Fibroblast of skin of abdomen (primary cell): ENCODE results near the gene UPP1.
A peak's percentile ranks its signal among the peaks of the same experiment; 100 is the strongest.

Source experiments
- DNase-seq: peaks from one replicate; pipeline ENCODE4 v3.0.0-alpha.2; 2013

UPP1 gene

DNA sequence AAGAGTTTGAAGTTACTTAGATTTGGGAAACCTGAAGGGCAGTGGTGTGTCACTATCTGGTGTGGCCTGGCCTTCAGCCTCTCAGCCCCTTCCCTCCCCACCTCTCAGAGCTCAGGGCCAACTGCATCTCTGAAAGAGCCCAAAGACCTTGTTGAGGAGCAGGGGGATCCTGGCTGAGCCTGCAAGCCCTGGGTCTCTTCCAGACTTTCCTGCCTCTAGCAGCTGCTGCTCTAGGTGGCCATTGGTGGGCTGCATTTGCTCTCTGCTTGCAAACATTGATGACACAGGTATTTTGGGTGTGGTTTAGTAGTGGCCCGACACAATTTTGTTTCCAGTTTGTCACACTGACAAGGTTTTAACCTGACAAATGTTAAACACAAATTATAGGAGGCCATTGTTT lies 3.1 kb upstream of the UPP1 start:
- DNase-seq = no peak

DNA sequence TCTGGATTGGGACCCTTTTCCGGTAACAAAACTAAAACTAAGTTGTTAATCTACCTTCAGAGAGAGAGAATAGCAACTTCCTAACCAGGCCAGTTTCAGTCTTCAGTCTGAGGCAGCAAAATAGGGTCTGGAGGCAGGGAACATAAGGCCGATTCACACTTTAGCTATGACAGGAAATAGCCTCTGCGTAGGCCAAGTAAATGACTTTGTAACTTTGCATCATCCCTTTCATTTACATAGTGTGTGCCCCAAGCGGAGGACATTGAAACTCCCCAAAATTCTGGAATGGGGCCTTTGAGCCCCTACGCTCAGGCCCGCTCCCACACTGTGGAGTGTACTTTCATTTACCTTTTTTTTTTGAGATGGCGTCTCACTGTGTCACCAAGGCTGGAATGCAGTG lies 1.7 kb upstream of the UPP1 start:
- DNase-seq = peak; percentile 84

- DNase-seq = peak; percentile 97
These were observed 463 bp upstream of the UPP1 start for GRCh38 chr7:48088559-48089045.

GRCh38 chr7:48090095-48090805 lies 1.2 kb downstream of the UPP1 start:
- no peak for DNase-seq

DNA sequence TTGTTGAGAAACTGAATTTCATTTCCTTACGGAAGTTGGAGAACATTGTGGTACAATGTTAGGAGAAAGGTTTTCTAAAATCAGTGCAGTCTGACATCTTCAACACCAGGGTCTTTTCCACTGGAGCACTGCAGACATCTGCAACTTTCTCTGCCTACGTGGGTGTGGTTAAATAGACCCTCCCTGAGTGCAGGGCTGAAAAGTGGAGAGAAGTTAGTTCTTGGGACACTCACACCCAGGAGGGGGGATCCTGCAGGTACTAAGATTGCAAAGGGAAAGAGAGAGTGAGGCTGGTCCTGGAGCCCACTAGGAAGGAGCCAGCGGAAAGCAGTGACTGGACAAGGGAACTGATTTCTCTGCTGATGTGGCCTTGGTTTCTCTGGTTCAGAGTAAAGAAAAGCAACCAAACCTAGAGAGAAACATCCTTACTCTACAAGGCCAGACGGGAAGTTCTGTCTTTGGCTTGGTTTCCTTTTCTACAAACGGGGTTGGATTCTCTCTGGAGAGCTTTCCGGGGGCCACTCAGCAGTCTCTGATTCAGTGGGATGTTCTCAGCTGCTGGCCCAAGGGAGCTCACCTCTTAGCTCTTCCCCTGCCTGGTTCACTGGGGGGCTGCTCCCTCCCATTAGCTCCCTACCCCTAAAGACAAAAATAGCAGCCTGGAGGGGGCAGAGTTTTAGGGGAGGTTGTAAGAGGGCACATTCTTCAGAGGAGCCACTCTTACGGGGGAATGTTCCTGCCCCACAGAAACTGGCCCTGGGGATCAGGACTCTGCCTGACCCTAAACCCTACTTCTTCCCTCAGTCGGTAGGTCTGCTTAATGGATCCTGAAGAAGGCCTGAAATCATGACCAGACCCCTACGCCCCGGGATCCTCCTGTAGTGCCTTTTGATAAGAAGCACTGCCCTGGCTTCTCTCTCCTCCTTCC lies 2.7 kb downstream of the UPP1 start:
- DNase-seq = no peak

- peak; percentile 72 for DNase-seq
These were observed 5.8 kb downstream of the UPP1 start for GRCh38 chr7:48094861-48095293.

DNA sequence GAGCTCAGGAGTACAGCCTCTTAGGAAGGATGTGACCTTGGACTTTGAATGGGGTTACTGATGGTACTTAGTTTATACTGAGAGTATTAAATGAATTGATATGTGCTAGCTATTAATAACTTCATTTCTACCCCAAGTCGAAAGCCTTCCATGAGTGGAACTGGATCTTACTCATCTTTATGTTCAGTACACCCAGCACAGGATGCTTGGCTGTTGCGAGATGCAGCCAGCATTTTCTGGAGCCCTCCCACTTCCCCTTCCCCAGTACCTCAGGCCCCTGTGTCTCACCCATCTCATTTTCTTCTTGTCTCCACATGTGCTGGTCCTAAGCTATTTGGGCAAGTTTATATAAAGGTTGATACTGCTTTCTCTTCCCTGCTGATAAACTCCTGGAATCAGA lies 7.2 kb downstream of the UPP1 start:
- DNase-seq = no peak

- DNase-seq = no peak
These were observed 8.6 kb downstream of the UPP1 start for GRCh38 chr7:48097521-48098231.

DNA sequence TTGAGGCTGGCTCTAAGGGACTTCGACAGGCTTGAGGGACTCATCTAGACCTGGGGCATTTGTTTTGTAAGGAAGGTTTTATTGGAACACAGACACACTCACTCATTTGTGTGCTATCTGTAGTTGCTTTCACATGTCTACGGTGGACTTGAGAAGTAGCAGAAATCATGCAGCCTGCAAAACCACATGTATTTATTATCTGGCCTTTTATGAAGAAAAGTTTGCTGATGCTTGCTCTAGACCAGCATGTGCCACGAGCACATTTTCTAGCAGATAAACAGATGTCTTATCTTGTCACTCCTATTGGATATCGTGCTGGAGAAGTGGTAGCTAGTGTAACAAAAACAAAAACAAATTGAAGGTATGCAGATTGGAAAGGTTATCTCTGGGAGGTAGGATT lies 9.8 kb downstream of the UPP1 start:
- DNase-seq = no peak

- DNase-seq = no peak
These were observed 10.7 kb downstream of the UPP1 start for GRCh38 chr7:48099781-48100180.

GRCh38 chr7:48101352-48101751 lies 12.3 kb downstream of the UPP1 start:
- DNase-seq = no peak

GRCh38 chr7:48101968-48102367 lies 12.9 kb downstream of the UPP1 start:
- DNase-seq = no peak

DNA sequence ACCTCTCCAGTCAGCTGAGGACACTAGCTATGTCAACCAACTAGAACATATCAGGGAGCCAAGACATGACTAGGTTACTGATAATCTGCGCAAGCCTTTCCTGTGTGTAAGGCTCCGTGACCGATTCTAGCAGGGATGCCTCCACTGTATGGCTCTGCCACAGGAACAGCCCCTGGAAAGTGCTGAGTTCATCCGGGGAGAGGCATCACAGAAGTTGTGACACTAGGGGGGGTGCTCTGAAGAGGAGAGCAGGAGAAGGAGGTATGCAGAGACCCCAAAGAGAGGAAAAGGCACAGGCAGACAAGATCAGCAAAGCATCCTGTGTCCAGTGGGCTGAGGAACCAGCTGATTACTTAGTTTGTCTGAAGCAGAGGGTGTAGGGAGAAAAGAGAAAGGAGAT lies 13.5 kb downstream of the UPP1 start:
- DNase-seq = no peak

DNA sequence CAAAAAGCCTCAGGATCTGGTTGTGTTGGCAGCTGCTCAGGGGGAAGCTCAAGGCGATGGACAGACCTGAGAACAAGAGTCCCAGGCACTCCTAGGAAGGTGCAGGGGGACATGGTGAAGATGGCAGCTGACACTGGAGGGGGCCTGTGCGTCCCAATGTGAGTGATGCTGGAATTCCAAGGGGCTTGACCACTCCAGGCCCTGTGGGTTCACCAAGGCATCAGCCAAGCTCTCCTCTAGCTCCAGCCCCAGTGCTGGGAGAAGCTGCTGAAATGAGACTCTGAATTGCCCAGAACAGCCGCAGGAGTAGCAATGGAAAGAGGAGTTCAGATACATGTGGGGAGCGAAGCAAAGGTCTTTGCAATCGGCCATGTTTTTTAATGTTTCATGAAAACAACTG lies 16.0 kb downstream of the UPP1 start:
- no peak for DNase-seq

- no peak for DNase-seq
These were observed 18.0 kb downstream of the UPP1 start for GRCh38 chr7:48106906-48107659.

- DNase-seq = no peak
These were observed 18.9 kb downstream of the UPP1 start for GRCh38 chr7:48107926-48108472.

DNA sequence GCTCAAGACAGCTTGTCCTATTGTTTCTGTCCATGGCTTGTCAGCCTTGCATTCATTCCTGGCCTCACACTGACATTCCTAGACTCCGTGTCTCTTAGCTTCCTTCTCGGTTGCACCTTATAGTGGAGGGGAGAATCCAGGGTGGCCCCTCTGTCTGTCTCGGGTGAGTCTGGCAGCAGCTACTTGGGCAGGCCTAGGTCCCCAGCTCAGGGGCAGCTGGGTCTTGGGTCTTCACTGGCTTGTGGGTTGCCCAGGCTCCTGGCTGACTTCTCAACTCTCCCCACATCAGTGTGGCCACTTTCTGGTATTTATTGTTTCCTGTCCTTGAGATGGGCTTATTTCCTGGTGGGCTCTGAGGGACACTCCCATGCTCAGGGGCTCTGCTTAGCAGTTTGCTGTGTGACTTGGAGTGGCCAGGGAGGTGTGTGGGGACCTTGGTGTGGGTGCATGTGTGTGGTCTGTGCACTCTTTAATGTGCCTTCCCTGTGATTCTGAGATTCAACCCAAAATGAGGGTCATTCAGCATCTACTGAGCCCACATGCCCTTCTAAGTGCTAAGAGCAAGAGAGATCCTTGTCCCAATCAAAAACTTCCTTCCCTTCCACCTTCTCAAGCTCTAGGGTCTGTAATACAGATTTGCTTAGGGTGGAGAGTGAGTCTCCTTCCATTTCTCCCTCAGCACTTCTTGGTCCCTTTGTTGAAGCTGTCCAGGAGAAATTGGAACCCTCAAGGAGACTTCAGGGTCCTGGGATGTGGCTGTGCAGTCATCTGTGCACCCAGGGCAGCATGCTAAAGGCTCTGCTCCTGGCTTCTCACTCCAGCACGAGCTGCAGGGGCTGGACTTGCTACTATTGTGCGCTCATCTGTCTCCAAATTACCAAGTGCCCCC lies 20.1 kb downstream of the UPP1 start:
- no peak for DNase-seq

DNA sequence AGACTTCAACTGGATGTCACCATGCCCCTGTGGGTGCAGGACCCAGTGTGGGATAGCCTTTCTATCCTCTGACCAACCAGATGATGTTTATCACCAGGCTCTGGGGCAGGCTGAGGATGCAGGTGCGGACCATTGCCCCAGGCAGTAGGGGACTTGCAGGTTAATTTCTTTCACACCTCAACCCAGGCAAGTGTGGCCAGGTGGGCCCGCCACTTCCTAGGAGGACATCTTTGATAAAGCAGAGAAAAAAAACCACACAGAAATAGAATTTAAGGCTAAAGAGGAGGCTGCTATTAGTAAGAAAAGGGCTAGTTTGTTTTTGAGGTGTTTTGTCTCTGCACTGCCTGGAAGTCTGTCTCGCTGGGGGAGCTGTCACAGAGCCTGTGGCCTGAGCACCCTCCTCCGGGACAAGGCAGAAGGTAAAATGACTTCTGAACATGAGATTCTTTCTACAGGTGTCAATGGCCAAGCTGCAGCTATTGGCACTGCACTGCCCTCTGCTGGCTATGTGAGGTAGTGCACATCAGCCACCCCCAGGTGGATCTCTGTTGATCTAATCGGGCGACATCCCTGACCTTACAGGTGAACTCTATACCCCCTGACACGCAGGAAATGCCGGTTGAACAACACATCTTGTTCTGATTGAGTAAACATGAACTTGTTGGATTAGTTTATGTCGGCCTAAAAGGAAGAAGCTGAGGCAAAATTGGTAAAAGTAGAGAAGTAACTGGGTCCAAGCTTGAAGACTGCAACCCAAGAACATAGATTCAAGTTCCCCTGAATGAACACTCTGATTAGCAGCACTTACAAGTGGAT lies 21.0 kb downstream of the UPP1 start:
- peak; percentile 23 for DNase-seq

DNA sequence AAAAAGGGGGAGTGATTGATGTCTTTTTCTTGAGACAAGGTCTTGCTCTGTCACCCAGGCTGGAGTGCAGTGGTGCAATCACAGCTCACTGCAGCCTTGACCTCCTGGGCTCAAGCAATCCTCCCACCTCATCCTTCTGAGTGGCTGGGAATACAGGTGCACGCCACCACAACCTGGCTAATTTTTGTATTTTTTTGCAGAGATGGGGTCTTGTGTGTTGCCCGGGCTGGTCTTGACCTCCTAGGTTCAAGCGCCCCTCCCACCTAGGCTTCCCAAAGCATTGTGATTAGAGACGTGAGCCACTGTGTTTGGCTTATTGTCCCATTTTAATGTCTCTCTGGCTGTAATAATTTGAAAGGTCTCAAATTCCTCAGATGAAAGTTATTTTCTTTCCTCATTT lies 21.8 kb downstream of the UPP1 start:
- DNase-seq = no peak

- peak; percentile 27 for DNase-seq
These were observed 22.5 kb downstream of the UPP1 start for GRCh38 chr7:48111596-48111995.
